ENCODE data around the gene FAM161A. TPM values are rescaled to one million over a fixed set of nuclear protein-coding genes. Genes with fewer than 3 reads are reported as not detected.

Gene FAM161A
- total RNA-seq, 1 donor from 2014 or later: not detected

- peaks cover 0 to 8% of the 10 kb centered on the region in 2 donors for H3K9me3 ChIP-seq
- no peak for DNase-seq (ENCODE audit: low spot score in 2 of 2)
- intact Hi-C loops (cut with DNase I): no loop called here
- no peaks in the 10 kb centered on the region for H3K27me3 ChIP-seq
- no peaks in the 10 kb centered on the region for H3K36me3 ChIP-seq
- no peak overlapping the region for H3K27ac ChIP-seq
- no peaks in the 10 kb centered on the region for H3K4me1 ChIP-seq
- no peak overlapping the region for H3K4me3 ChIP-seq
- TF ChIP-seq, protein P1, sequence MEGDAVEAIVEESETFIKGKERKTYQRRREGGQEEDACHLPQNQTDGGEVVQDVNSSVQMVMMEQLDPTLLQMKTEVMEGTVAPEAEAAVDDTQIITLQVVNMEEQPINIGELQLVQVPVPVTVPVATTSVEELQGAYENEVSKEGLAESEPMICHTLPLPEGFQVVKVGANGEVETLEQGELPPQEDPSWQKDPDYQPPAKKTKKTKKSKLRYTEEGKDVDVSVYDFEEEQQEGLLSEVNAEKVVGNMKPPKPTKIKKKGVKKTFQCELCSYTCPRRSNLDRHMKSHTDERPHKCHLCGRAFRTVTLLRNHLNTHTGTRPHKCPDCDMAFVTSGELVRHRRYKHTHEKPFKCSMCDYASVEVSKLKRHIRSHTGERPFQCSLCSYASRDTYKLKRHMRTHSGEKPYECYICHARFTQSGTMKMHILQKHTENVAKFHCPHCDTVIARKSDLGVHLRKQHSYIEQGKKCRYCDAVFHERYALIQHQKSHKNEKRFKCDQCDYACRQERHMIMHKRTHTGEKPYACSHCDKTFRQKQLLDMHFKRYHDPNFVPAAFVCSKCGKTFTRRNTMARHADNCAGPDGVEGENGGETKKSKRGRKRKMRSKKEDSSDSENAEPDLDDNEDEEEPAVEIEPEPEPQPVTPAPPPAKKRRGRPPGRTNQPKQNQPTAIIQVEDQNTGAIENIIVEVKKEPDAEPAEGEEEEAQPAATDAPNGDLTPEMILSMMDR (IDR thresholded peaks at IDR 0.05): no peak
Observed at GRCh38 chr2:61784643-61785042, 69.2 kb downstream of the FAM161A start.

DNA sequence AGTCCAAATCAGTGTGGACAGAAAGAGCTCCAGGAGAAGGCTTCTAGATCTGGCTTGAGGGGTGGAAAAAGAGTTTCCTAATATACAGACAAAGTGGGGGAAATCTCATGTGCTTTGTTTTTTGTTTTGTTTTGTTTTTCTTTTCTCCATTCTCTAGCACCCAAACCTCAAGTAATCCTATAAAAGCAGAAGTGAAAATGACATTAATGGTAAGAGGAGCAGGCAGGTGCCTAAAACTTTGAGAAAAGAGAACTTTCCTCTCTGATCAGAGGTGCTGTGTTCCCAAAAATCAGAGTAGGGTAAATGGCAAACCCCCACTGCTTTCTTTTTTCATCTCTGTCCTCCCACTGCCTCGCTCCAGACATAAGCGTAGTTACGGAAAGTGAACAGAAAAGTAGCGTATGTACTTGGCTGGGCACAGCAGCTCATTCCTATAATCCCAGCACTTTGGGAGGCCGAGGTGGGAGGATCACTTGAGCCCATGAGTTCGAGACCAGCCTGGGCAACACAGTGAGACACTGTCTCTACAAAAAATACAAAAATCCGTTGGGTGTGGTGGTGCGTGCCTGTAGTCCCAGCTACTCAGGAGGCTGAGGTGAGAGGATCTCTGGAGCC lies 77.8 kb downstream of the FAM161A start:
- DNase-seq (ENCODE audit: low spot score in 2 of 2): no peak
- Histone ChIP-seq H3K9me3 (peaks cover 0 to 5% of the 10 kb centered on the region in 2 donors), H3K27me3 (no peaks in the 10 kb centered on the region), H3K27ac (no peak overlapping the region), H3K4me3 (no peak overlapping the region), H3K4me1 (no peaks in the 10 kb centered on the region), H3K36me3 (no peaks in the 10 kb centered on the region)
- TF ChIP-seq, protein P1 (IDR thresholded peaks at IDR 0.05): no peak
- intact Hi-C loops (cut with DNase I): no loop called here

Other genes with a start within 250 kb of the FAM161A start
- gene CCT4, start 34.6 kb upstream of the FAM161A start, total RNA-seq: 35.3 TPM
- 31.8 TPM for gene COMMD1, start 51.6 kb upstream of the FAM161A start, total RNA-seq

Data from ascending aorta (tissue), 2 donors.